ENCODE data around the gene CDH4.

Gene CDH4

GRCh38 chr20:61683721-61684120 lies 431.7 kb downstream of the CDH4 start:
- DNase-seq: no peak

- DNase-seq: no peak
Observed at GRCh38 chr20:61684136-61684535, 432.1 kb downstream of the CDH4 start.

- DNase-seq: no peak
Observed at GRCh38 chr20:61684583-61685235, 432.6 kb downstream of the CDH4 start.

- no peak for DNase-seq
Observed at GRCh38 chr20:61685462-61685861, 433.4 kb downstream of the CDH4 start.

- DNase-seq: no peak
Observed at GRCh38 chr20:61686051-61686936, 434.2 kb downstream of the CDH4 start.

- DNase-seq: no peak
Observed at GRCh38 chr20:61688411-61688810, 436.4 kb downstream of the CDH4 start.

- no peak for DNase-seq
Observed at GRCh38 chr20:61690150-61690549, 438.1 kb downstream of the CDH4 start.

GRCh38 chr20:61690993-61691838 lies 439.2 kb downstream of the CDH4 start:
- DNase-seq: no peak

GRCh38 chr20:61691978-61692377 lies 439.9 kb downstream of the CDH4 start:
- no peak for DNase-seq

GRCh38 chr20:61692479-61692878 lies 440.4 kb downstream of the CDH4 start:
- DNase-seq: no peak

- DNase-seq: no peak
Observed at GRCh38 chr20:61693055-61693600, 441.1 kb downstream of the CDH4 start.

GRCh38 chr20:61694682-61695081 lies 442.6 kb downstream of the CDH4 start:
- DNase-seq: no peak

GRCh38 chr20:61695741-61696140 lies 443.7 kb downstream of the CDH4 start:
- DNase-seq: no peak

GRCh38 chr20:61696181-61696735 lies 444.2 kb downstream of the CDH4 start:
- no peak for DNase-seq

GRCh38 chr20:61697666-61698597 lies 445.9 kb downstream of the CDH4 start:
- DNase-seq: no peak

- no peak for DNase-seq
Observed at GRCh38 chr20:61698598-61699494, 446.8 kb downstream of the CDH4 start.

- DNase-seq: no peak
Observed at GRCh38 chr20:61699495-61700374, 447.7 kb downstream of the CDH4 start.

- DNase-seq: no peak
Observed at GRCh38 chr20:61700595-61701140, 448.6 kb downstream of the CDH4 start.

- no peak for DNase-seq
Observed at GRCh38 chr20:61701401-61701800, 449.3 kb downstream of the CDH4 start.
